Ovary (tissue), 9 donors: ENCODE data around the gene UROC1. TPM values are rescaled to one million over a fixed set of nuclear protein-coding genes. Genes with fewer than 3 reads are reported as not detected.

ENCODE experiments used
- DNase-seq, 5 donors: peaks; one replicate each; pipeline ENCODE4 v3.0.0-alpha.2; 2019 to 2020
- H3K27ac ChIP-seq, 2 donors: fragments of 200-600 bp; one replicate each; pipeline versions ENCODE4 v1.5.1 to v1.8.0; 2019 to 2022
- H3K27me3 ChIP-seq: fragments of 200-600 bp; one replicate; pipeline ENCODE4 v1.8.0; 2022
- H3K36me3 ChIP-seq: fragments of 200-600 bp; sonication (generic); one replicate; pipeline ENCODE4 v1.5.1; 2019
- H3K4me1 ChIP-seq: one replicate; pipeline ENCODE4 v1.8.1; 2013; ENCODE audit warnings: mild to moderate bottlenecking, moderate library complexity; ENCODE audit not compliant: insufficient read depth
- H3K4me3 ChIP-seq: fragments of 200-600 bp; sonication (generic); one replicate; pipeline ENCODE4 v1.5.1; 2017
- H3K9me3 ChIP-seq, 2 donors: fragments of 200-600 bp in 1 of 2; sonication (generic) in 1 of 2; one replicate each; pipeline versions ENCODE4 v1.5.1 to v1.8.1; 2013 to 2019; ENCODE audit warnings: mild to moderate bottlenecking in 1 of 2, moderate library complexity in 1 of 2
- CTCF ChIP-seq, 3 donors: fragments of 450-650 bp in 2 of 3; fragments of 200-600 bp in 1 of 3; IDR thresholded peaks; one replicate each; pipeline versions ENCODE4 v1.5.1 to v1.8.0; 2016 to 2022; ENCODE audit warnings: antibody characterized with exemption in 3 of 3, mild to moderate bottlenecking in 1 of 3
- EP300 ChIP-seq: sonication (generic); formaldehyde crosslinking; IDR thresholded peaks from one replicate; pipeline ENCODE4 v1.6.1; 2017; ENCODE audit warnings: antibody characterized with exemption
- POLR2A ChIP-seq: fragments of 450-650 bp; IDR thresholded peaks from one replicate; pipeline ENCODE4 v1.6.1; 2017; ENCODE audit warnings: antibody characterized with exemption, mild to moderate bottlenecking, moderate library complexity
- WGBS, 3 donors: extraction: QIAGEN DNeasy Blood & Tissue Kit in 1 of 3; methylation state at CpG; one replicate each; pipeline versions ENCODE4 v1.1.5 to v1.1.7; 2013 to 2017; 5-methylcytosine and 5-hydroxymethylcytosine counted together
- intact Hi-C, 4 donors: fragments of 100-400 bp; cut with DNase I; formaldehyde crosslinking; loops; one replicate each; pipeline versions ENCODE4 v1.11.0 to v1.15.1; 2022 to 2023
- polyA plus RNA-seq, 2 donors: library from polyadenylated mRNA; stranded (reverse); fragments of 200-250 nt in 1 of 2; fragments of 350-450 nt in 1 of 2; fragmentation: Illumina TruSeq in 1 of 2; extraction: RNeasy Lipid Tissue Mini Kit (QIAGEN cat#74804) in 1 of 2; gene quantifications; one replicate each; pipeline ENCODE4 v1.2.3, GENCODE V29; 2013 to 2014
- total RNA-seq, 7 donors: library from RNA; depleted of rRNA in 2 of 7; stranded (reverse); fragments of >200 nt in 2 of 7; fragmentation: NEBNext Ultra II Directional in 3 of 7; extraction: Animal tissue kit (Norgen Biotek cat#: 25700) in 3 of 7; gene quantifications; one replicate each; pipeline versions ENCODE4 v1.1.0 to v1.2.4, GENCODE V29; 2016 to 2023
- donor health status: DM: no; HTN: no; CAD: no; lungs with moderate emphysema.
- donor health status: DM: no; HTN: no; CAD: no.
- donor health status: Bipolar disorder and iron deficiency.
- donor health status: DM: yes; HTN: yes; CAD: no.
- donor health status: DM: no; HTN: no; CAD: no.
- donor health status: DM: yes; HTN: yes; CAD: no.

Gene UROC1
- total and polyA plus RNA-seq, 9 donors = 0.06 to 0.32 (median 0.12) TPM; not detected in 4

- Histone ChIP-seq H3K27ac (no peak overlapping the region), H3K4me1 (no peaks in the 10 kb centered on the region), H3K9me3 (no peaks in the 10 kb centered on the region), H3K27me3 (no peaks in the 10 kb centered on the region), H3K36me3 (no peaks in the 10 kb centered on the region), H3K4me3 (no peak overlapping the region)
- TF ChIP-seq EP300 = no peak
- no peak for TF ChIP-seq CTCF (IDR thresholded peaks at IDR 0.05)
- TF ChIP-seq POLR2A = no peak
- WGBS, 3 donors = 88 to 91% (median 88%) methylated on average over 21 of the region's 21 CpGs
- no peak for DNase-seq
- intact Hi-C loops = no loop called here
Measured at GRCh38 chr3:126491221-126492013, 26.2 kb downstream of the UROC1 start.

- intact Hi-C loops = no loop called here
- TF ChIP-seq CTCF (IDR thresholded peaks at IDR 0.05) (no peak), POLR2A (no peak), EP300 (no peak)
- Histone ChIP-seq H3K9me3 (no peaks in the 10 kb centered on the region), H3K36me3 (no peaks in the 10 kb centered on the region), H3K27me3 (no peaks in the 10 kb centered on the region), H3K4me1 (no peaks in the 10 kb centered on the region), H3K27ac (no peak overlapping the region), H3K4me3 (no peak overlapping the region)
- 72 to 81% (median 78%) methylated on average over 6 of the region's 6 CpGs for WGBS, 3 donors
- no peak for DNase-seq
Measured at GRCh38 chr3:126490619-126491018, 27.0 kb downstream of the UROC1 start.

- Histone ChIP-seq H3K27me3 (no peaks in the 10 kb centered on the region), H3K4me1 (no peaks in the 10 kb centered on the region), H3K27ac (no peak overlapping the region), H3K4me3 (no peak overlapping the region), H3K9me3 (no peaks in the 10 kb centered on the region), H3K36me3 (no peaks in the 10 kb centered on the region)
- no peak for DNase-seq
- 91 to 93% (median 92%) methylated on average over 16 of the region's 16 CpGs for WGBS, 3 donors
- intact Hi-C loops = no loop called here
- TF ChIP-seq POLR2A (no peak), EP300 (no peak), CTCF (IDR thresholded peaks at IDR 0.05) (no peak)
Measured at GRCh38 chr3:126488886-126489569, 28.5 kb downstream of the UROC1 start.

- no peaks in the 10 kb centered on the region for H3K27me3 ChIP-seq
- TF ChIP-seq EP300 (no peak), CTCF (IDR thresholded peaks at IDR 0.05) (no peak), POLR2A (no peak)
- no peak for DNase-seq
- no peaks in the 10 kb centered on the region for H3K9me3 ChIP-seq
- intact Hi-C loops = no loop called here
- no peak overlapping the region for H3K27ac ChIP-seq
- no peaks in the 10 kb centered on the region for H3K36me3 ChIP-seq
- no peak overlapping the region for H3K4me3 ChIP-seq
- WGBS, 3 donors = 83 to 87% (median 86%) methylated on average over 14 of the region's 14 CpGs
- H3K4me1 ChIP-seq = no peaks in the 10 kb centered on the region
Measured at GRCh38 chr3:126488185-126488584, 29.4 kb downstream of the UROC1 start.
